ENCODE results near the gene TMEM213.
A peak's percentile ranks its signal among the peaks of the same experiment; 100 is the strongest.

Gene TMEM213, protein sequence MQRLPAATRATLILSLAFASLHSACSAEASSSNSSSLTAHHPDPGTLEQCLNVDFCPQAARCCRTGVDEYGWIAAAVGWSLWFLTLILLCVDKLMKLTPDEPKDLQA

DNA sequence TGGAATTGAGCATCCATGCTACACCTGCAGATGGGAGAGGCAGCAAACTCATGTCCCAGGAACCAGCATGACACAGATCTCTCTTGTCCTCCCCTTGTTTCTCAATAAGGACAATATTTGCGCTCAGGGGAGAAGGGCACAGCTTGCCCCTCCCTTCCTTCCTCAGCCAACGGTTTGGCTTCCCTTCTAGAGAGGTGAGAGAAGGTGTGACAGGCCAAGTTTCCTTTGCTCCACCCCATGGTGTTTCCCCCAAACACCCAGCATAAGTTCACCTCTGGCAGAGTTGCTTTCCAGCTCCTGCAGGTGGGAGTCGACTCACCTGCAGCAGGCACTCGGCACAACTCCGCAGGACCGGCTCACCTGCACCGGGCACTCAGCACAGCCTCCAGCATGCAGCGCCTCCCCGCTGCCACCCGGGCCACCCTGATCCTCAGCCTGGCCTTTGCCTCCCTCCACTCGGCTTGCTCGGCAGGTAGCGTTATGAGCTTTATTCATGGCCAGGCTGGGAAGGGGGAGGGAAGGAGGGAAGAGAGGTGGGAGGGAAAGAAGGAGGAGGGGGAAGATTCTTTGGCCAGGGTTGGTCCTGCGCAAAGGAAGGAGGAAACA, at the start of gene TMEM213, which contains the start of gene ATP6V0A4:
TMEM213 (plus strand) TSS at position 280 of the 606 bp plus-strand sequence; CDS start at position 391, 111 bp downstream.
ATP6V0A4 (minus strand) TSS at position 482 of the 606 bp plus-strand sequence. CDS start 26,949 bp downstream, outside the sequence.
- no peak for DNase-seq (ENCODE audit: low read depth in 2 of 2)

DNA sequence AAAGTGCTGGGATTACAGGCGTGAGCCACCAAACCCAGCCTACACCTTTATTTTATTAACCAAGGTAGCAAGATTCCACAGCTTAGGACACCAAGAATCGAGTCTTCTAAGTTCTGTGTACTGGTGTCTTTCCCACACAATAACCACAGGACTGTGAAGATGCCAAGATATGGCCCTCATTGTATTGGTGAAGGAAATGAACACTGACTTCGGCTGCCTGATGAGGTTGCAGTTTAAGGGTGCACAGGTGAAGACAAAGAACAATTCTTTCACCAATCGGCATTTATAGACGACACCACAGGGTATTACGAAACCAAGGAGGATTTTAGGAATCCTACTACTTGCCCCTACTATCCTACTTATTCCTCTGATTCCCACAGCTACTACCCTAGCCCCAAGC, 49.1 kb upstream of the TMEM213 start:
- no peak for DNase-seq (ENCODE audit: low read depth in 2 of 2)

DNA sequence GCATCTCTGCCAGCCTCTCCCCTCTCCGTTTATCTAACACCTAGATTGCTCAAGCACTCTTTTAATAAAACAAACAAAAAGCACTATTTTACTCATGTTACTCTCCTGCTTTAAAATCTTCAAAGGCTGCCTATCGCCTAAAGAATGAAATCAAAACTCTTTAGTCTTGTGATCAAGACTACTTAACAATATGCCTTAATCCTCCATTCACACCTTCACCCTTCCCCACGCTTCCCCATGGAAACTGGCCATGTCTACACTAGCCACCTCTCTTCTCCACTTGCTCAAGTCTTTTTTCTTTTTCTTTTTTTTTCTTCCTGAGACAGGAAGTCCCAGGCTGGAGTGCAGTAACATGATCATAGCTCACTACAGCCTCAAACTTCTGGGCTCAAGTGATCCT, 47.8 kb upstream of the TMEM213 start:
- no peak for DNase-seq (ENCODE audit: low read depth in 2 of 2)

DNA sequence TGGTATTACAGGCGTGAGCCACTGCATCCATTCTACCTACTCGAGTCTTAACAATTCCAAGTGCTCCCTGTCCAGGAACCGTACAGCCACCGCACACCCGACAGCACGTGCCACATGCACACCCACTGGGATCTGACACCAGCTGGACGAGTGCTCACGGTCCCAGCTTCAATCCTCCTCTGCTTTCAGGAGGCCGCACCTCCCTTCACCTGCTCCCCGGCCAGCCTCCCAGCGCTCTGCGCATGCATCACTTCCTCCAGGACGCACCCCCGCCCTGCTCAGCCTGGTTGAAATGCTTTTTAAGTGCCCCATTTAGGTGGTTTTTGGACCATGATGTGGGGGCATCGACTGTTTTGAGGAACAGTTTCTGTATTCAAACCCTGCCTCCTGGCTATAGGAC, 47.3 kb upstream of the TMEM213 start:
- DNase-seq (ENCODE audit: low read depth in 2 of 2) = no peak

DNA sequence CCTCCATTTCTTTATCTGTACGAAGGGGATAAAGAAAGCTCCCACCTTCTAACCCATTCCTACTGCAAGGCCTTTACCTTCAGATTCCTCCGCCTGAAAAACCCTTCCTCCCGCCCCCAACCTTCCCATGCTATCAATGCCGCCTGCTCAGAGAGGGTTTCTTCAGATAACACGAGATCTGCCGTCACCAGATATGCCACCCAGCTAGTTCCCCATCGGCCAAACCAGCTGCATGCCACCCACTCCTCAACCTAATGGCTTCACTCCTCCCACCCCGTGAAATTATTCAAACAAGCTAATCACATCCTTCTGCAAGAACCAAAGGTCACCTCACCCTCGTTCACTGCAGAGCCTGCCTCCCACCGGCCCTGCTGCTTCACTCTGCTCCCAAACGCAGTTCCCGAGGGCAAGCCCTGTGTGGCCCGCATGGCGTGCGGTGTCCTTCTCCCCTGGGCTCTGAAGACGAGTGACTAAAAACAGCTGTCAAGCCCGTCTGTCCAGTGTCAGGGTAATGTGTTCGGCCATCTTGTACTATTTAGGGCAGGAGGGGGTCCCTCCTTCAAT, 46.8 kb upstream of the TMEM213 start:
- DNase-seq (ENCODE audit: low read depth in 2 of 2) = no peak

DNA sequence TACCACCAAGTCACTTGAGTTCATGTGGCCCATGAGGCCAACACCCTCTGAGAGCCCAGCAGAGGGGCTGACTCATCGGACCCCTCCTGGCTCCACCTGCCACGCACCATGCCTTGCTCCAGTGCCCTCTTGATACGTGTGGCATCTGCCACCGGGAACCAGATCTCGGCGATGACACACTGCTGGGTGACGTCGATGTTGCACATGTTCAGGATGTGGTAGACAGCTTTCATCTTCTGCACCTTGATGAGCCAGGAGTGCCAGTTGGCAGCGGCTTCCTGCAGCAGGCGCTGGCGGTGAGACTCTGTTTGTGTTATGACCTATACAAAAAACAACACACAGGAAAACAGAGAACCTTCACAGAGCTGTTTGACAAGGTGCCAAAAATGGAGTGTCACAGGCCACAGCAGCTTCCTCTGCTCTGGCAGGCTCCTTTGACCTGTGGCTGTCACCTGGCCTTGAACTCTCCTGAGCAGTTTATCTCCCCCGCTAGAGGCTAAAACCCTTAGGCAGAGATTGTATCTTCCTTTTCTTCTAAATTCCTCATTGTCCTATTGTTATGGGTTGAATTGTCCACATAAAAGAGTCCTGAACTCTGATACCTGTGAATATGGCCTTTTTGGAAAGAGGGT, 45.2 kb upstream of the TMEM213 start:
- DNase-seq (ENCODE audit: low read depth in 2 of 2) = peak; percentile 52 to 76

DNA sequence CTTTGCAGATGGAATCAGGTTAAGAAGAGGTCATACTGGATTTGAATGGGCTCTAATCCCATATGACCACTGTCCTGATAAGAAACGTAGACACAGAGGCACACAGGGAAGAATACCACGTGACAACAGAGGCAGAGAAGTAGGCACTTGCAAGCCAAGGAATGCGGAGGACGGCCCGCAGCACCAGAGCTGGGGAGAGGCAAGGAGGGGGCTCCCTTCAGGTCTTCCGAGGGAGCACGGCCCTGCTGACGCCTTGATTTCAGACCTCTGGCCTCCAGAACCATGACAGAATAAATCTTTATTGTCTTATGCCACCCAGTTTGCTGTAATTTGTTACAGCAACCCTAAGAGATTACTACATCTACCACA, 44.7 kb upstream of the TMEM213 start:
- no peak for DNase-seq (ENCODE audit: low read depth in 2 of 2)

DNA sequence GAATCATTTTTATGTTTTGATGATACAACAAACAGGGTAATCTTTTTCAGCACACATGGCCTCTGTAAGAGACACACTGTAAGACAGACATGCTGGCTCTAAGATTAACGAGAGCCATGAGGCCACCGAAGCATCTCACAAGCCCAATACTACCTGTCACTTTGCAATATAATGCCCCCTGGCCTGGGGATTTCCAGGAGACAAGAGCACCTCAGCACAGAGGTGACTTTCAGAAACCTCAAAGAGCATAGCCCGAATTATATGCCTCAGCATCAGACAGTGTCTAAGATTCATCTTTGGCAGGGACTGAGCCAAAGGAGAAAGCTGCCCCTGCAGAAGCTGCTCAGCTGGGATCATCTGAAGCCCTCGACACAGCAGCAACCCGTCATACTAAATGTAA, 44.2 kb upstream of the TMEM213 start:
- no peak for DNase-seq (ENCODE audit: low read depth in 2 of 2)

DNA sequence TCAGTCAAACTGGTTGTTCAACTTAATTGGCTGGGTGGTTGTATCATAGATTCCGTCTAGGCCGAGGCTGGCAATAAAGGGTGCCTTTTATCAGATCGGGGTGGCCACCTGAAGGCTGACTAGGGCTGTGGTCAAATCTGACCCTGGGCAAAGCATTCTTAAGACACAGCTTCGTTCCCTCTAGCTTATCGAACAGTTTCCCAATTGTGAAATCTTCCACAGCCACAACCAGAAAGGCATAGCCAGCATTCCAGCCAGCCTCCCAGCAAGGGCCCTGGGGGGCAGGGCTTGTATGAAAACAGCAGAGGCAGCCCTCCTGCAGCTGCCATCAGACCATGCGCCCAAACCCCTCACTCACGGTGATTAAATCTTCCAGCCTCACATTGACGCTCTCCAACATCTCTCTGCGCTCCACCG, 42.5 kb upstream of the TMEM213 start:
- DNase-seq (ENCODE audit: low read depth in 2 of 2) = no peak

DNA sequence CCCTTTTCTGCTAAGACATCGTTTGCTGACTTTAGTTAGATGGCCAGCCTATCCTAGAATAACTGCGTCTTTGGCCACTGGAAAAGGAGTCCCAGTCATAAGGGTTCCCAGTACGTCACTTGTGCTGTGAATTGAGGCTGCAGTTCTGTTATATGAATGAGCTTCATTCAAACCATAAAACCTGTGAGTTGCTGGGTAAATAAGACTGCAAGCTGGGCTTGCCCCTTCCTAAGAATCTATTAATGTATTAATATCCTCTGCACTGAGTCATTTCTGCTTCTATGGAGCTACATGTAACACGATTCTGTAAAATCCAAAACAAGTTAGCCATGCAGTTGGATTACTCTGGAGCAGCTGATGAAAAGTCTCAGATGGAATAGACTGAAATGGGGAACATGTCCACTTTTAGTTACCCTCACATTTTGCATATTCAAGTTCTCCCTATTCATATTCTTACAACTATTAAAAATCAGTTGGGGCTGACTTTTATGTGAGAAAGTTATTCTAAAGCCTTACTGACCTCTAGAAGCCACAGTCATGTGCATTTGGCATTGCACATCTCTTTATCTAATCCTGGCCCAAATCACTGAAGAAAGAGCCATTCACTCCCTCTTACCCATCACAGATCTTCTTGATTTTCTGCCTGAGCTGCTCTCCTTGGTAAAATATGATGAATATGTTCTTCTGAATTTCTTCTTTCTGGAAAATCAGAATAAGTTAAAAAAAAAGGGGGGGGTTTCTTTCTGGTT, 41.8 kb upstream of the TMEM213 start:
- DNase-seq (ENCODE audit: low read depth in 2 of 2) = no peak

DNA sequence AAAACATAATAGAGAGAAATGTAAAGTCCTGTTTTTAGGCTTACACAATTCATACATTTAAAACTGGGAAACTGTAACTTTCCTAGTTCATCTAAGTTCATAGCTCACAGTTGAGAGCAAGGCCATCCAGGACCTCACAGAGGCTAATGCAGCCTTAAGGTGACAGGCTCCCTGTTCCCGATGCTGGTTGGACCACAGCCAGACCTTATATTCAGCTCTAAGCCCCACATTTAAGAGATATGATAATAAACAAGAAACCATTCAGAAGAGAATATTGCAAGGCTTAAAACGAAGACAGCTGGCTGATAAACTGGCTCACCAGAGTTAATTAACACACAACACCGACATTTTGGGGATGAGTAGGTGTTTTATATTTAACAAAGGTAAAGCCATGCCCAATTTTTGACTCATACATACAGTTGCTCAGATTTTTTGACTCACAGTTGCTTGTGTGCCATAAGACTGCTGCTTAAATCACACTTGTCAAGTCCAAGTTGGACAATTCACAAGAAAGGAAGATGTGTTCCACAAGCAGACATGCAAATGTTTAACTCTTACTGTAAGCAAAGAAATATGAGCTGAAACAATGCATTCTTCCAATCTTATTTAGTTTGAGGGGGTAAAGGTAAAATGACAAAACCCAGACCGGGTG, 41.1 kb upstream of the TMEM213 start:
- no peak for DNase-seq (ENCODE audit: low read depth in 2 of 2)

DNA sequence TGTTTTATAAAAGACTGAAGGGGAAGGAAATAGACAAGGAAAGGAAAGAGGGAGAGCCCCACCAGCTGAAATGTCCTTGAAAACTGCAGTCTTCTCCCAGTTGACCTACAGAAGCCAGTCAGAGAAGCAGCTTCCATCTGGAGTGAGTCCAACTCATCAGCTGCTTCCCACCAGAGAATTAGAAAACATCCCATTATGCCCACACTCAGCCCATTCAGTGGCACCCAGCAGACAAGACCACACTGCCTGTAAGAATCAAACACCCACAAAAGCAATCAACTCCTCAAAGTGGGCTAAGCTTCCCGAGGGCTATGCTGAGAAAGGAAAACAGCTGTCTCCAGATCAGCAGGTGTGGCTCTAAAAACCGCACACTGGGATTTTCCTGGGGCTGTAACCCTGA, 29.6 kb upstream of the TMEM213 start:
- DNase-seq (ENCODE audit: low read depth in 2 of 2) = no peak

DNA sequence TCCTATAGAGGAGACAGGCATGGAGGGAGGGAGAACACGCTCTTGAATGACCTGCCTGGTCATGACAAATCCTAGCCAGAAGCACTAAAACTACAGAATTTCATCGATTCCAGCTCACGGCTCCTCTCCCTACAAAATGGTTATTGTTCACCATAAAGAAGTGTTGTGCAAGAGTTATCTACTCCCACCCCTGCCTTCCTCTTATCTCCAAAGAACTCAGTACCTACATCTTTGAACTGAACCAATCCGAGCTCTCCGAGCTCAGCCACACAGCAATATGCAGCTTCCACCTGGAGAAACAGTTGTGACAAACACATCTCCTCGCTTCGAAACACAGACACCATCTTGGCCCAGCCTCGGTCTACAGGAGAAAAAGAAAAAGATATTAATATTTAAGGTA, 26.9 kb upstream of the TMEM213 start:
- no peak for DNase-seq (ENCODE audit: low read depth in 2 of 2)

DNA sequence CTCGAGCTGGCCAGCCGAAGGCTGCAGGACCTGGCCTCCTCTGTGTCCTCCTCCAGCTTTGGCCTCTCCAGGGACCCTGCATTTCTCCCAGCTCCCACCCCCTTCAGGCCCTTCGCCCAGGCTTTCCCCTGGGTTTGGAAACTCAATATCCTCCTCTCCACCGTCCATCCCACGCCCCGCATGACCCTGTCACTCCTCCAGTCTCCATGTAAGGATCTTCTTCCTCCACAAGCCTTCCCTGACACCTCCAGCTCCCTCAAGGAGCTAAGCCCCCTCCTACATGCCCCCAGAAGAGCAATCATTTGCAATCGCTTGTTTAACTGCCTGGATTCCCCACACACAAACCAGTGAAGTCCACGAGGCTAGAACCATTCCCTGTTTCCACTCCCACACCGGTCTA, 24.6 kb upstream of the TMEM213 start:
- no peak for DNase-seq (ENCODE audit: low read depth in 2 of 2)

DNA sequence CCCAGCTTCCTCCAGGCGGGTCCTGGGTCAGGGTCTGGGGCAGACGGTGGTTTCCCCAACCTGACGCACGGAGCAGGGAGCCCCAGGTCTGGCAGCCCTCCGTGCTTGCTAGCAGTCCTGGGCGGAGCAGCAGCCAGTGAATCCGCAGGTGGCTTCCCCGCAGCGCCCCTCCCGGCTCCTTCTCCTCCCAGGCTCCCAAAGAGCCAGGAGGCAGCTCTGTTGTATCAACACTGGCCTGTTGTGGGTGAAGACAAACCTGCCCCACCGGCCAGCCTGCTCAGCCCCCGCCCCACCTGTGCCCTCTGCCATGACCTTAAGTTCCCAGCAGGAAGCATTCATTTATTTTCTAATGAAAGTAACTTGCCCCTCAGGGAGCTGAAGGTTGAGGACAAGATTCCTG, 24.0 kb upstream of the TMEM213 start:
- DNase-seq (ENCODE audit: low read depth in 2 of 2) = no peak

DNA sequence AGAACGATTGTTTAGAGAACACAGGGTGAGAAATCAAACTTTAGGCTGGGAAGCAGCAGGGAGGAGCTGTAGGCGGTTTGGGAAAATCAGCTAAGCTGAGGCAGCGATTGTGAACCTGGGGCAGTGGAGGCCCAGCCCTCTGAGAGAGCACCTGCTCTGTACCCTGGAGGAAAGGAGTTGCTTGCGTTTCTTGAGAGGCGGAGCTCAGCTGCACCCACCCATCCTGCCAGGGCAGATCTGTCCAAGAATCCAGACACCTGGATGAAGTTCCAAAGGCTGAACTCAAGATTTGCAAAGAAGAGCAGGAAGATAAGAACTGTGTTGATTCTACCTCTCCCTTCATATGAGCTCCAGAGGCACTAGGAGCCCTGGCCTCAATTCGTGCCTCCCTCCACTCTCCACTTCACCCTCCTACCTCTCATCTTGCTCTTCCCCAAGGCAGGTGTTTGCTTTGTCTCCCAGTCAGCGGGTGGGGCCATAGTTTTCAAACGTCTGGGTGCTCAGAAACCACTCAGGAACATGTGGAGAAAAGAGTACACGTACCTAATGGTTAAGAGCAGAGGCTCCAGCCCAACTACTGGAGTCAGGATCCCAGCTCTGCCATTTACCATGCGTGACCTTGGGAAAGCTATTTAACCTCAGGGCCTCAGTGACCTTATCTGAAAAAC, 21.5 kb upstream of the TMEM213 start:
- DNase-seq (ENCODE audit: low read depth in 2 of 2) = no peak

DNA sequence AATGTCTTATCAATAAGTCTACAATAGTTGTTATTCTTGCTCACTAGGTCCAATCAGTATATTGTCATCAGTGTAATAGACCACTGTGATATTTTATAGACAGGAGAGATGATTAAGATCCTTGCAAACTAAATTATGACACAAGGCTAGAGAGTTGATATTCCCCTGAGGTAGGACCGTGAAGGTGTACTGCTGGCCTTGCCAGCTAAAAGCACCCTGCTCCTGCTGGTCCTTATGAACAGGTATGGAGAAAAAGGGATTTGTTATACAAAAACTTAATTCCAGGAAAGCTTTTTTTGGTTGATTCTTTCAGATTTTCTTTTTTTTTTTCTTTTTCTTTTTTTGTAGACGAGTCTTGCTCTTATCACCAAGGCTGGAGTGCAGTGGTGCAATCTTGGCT, 16.8 kb upstream of the TMEM213 start:
- DNase-seq (ENCODE audit: low read depth in 2 of 2) = no peak

DNA sequence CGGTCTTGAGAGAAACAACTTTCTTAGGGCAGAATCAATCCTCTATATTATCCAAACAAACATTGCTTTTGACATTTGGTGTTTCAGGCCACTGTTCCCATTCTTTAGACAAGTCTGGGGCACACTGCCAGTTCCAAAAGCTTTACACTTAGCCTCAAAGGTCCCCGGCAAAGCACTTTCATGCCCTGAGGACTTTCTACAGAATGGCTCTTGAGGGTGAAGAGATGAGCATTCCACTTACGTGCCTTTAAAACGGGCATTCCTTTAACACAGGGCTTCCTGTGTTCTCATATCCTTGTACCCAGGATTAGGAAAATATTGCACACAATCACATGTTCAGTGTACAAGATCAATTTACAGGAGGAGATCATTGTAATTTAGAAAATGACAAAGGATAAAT, 13.1 kb upstream of the TMEM213 start:
- DNase-seq (ENCODE audit: low read depth in 2 of 2) = no peak

DNA sequence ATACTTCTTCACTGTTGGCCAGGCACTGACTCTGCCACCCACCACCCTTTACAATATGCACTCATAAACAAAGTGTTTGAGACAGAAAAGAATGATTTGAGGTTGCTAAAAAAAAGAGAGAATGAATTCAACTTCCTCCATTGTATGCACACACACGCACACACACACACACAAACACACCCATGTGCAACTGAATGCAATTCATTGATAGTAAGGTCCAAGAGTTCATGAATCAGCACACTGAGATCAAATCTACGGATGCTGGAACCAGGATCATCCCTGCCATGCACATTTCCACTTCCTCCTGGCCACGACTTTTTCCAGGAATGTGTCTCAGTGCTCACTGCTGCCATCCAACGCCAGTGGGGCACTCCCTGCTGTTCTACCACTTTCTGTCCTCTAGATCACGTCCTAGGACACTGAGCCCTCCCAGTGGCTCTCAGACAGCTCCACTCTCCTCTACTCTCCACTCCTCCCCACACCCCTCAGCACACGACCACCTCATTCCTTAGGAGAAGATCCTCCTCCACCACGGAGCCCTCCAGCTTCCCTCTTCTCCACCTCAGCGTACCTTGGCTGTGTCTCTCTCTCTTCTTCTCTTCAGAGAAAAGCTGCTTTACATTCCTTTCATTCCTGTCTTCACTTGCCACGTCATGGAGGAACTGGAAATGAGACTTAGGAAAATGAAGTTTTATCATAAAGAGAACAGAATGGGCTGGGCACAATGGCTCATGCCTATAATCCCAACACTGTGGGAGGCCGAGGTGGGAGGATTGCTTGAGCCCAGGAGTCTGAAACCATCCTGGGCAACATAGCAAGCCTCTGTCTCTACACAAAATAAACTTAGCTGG, 12.0 kb upstream of the TMEM213 start:
- no peak for DNase-seq (ENCODE audit: low read depth in 2 of 2)

DNA sequence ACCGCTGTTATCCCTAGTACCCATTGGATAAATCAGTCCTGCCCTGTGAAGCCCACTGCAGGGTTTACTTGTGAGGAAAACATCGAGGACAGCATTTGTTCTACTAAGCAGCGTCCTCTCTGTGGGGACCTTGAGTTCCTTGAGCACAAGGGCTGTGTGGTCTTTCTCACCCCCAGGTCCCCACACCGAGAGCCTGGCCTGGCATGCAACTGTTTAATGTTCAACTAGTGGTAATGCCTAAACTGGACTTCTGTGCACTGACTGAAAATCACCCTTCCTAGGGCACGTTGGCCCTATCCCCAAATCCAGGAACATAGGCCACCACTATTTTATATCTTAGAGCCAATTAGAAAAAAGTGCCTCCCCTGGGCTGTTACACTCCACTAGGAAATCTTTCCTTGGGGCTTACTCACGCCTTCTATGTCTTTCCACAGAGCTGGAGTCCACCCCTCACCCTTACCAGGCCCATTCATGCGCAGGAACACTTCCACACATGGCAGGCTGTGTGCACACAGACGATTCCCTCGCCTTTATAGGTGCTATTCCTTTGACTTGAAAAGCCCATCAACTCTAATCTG, 1.7 kb upstream of the TMEM213 start:
- DNase-seq (ENCODE audit: low read depth in 2 of 2) = no peak
